Cardiac muscle cell (in vitro differentiated cells and primary cell): Measurements from ENCODE around the gene DDX60. TPM values are rescaled to one million over a fixed set of nuclear protein-coding genes. Genes with fewer than 3 reads are reported as not detected.

ENCODE experiments used
- DNase-seq, 2 donors: peaks; one replicate each; pipeline versions ENCODE4 v3.0.0 to v3.0.0-alpha.2; 2010 to 2017; ENCODE audit warnings: low read depth in 1 of 2, low spot score in 1 of 2
- H3K27ac ChIP-seq: fragments of 200-600 bp; sonication (generic); 2 replicates; pipeline ENCODE4 v1.5.1; 2016
- H3K27me3 ChIP-seq: fragments of 200-600 bp; sonication (generic); 2 replicates; pipeline ENCODE4 v1.6.0; 2016; ENCODE audit warnings: control low read depth
- H3K36me3 ChIP-seq: fragments of 200-600 bp; sonication (generic); 2 replicates; pipeline ENCODE4 v1.5.1; 2016; ENCODE audit warnings: control low read depth
- H3K4me1 ChIP-seq: fragments of 200-600 bp; sonication (generic); 2 replicates; pipeline ENCODE4 v1.8.1; 2017; ENCODE audit warnings: low read depth, mild to moderate bottlenecking, mixed run types
- H3K4me3 ChIP-seq: fragments of 200-600 bp; sonication (generic); 2 replicates; pipeline ENCODE4 v1.5.1; 2016; ENCODE audit warnings: mild to moderate bottlenecking
- H3K9me3 ChIP-seq: fragments of 200-600 bp; sonication (generic); 2 replicates; pipeline ENCODE4 v1.5.1; 2017; ENCODE audit warnings: low read depth, mild to moderate bottlenecking, control low read depth
- CTCF ChIP-seq: IDR thresholded peaks from 2 replicates; pipeline ENCODE4 v1.5.1; 2012; ENCODE audit warnings: low read depth, mild to moderate bottlenecking, low read length
- polyA plus RNA-seq: library from polyadenylated mRNA; unstranded; fragments of >200 nt; fragmentation: Nextera tagmentation; extraction: Ambion mirVana; gene quantifications from 2 replicates; pipeline ENCODE4 v1.2.1, GENCODE V29; 2016
- total RNA-seq: library from RNA; depleted of rRNA; stranded (reverse); fragments of >200 nt; gene quantifications from 2 replicates; pipeline ENCODE4 v1.2.3, GENCODE V29; 2016

DDX60 gene
- total and polyA plus RNA-seq, 2 experiments from 2014 or later = 1.8 to 4.8 TPM

DNA sequence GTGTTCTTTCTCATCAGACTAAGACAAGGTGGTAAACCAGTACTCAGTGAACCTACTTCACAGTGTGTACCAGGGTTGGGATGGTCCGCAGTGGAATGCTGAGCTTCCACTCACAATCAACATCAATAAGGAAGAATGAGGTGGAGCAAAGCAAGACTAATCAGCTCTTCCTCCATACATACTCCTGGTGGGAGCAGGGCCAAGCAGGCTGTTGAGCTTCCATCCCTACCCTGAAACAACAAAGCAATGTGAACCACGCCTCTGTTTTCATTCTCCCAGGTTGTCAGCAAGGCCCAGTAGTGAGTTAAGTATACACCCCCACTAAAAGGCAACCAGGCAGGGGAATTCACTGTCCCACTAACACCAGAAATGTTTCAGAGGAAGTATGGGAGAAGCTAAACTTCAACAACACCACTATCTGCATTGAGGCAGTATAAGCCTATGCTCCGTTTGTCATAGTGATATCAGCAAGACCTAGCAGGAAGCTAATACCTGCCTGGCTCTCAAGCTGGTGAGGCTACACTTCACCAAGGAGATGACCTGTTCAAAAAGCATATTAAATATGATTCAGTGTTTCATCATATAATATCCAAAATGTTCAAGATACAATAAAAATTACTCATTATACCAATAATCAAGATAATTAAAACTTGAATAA lies 109.5 kb downstream of the DDX60 start:
- no peak for TF ChIP-seq CTCF
- Histone ChIP-seq H3K27me3 (no peaks in the 10 kb centered on the region), H3K4me1 (no peaks in the 10 kb centered on the region), H3K9me3 (no peaks in the 10 kb centered on the region), H3K4me3 (no peak overlapping the region), H3K36me3 (no peaks in the 10 kb centered on the region), H3K27ac (no peak overlapping the region)
- no peak for DNase-seq

DNA sequence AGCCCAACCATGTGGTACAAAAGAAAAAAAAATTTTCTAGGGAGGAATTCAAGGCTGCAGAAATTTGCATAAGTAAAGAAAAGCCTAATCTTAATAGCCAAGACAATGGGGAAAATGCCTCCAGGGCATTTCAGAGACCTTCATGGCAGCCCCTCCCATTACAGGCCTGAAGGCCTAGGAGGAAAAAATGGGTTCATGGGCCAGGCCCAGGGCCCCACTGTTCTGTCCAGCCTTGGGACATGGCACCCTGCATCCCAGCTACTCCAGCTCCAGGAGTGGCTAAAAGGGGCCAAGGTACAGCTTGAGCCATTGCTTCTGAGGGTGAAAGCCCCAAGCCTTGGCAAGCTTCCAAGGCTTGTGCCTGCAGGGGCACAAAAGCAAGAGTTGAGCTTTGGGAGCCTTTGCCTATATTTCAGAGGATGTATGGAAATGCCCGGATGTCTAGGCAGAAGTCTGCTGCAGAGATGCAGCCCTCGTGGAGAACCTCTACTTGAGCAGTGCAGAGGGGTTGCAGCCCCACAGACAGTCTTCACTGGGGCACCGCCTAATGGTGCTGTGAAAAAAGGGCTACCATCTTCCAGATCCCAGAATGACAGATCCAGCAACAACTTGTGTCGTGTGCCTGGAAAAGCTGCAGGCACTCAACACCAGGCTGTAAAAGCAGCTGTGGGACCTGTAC lies 115.2 kb downstream of the DDX60 start:
- H3K27me3 ChIP-seq = no peaks in the 10 kb centered on the region
- TF ChIP-seq CTCF = no peak
- no peak for DNase-seq
- no peak overlapping the region for H3K27ac ChIP-seq
- H3K4me3 ChIP-seq = no peak overlapping the region
- H3K4me1 ChIP-seq = no peaks in the 10 kb centered on the region
- H3K9me3 ChIP-seq = no peaks in the 10 kb centered on the region
- H3K36me3 ChIP-seq = no peaks in the 10 kb centered on the region

GRCh38 chr4:168200685-168201084 lies 117.9 kb downstream of the DDX60 start:
- H3K36me3 ChIP-seq = no peaks in the 10 kb centered on the region
- no peaks in the 10 kb centered on the region for H3K27me3 ChIP-seq
- H3K9me3 ChIP-seq = no peaks in the 10 kb centered on the region
- no peaks in the 10 kb centered on the region for H3K4me1 ChIP-seq
- no peak overlapping the region for H3K27ac ChIP-seq
- TF ChIP-seq CTCF = no peak
- no peak for DNase-seq
- H3K4me3 ChIP-seq = no peak overlapping the region

- no peak for TF ChIP-seq CTCF
These were observed 119.1 kb downstream of the DDX60 start for GRCh38 chr4:168199260-168199957.

GRCh38 chr4:168197926-168198325 lies 120.6 kb downstream of the DDX60 start:
- H3K27me3 ChIP-seq = no peaks in the 10 kb centered on the region
- DNase-seq = peak in 1 of 2 donors; percentile 7
- TF ChIP-seq CTCF = no peak
- H3K36me3 ChIP-seq = no peaks in the 10 kb centered on the region
- no peaks in the 10 kb centered on the region for H3K9me3 ChIP-seq
- H3K27ac ChIP-seq = no peak overlapping the region
- no peak overlapping the region for H3K4me3 ChIP-seq
- H3K4me1 ChIP-seq = no peaks in the 10 kb centered on the region

More at GRCh38 chr4:168199260-168199957, 119.1 kb downstream of the DDX60 start:
- Histone ChIP-seq H3K4me3 (no peak overlapping the region), H3K4me1 (no peaks in the 10 kb centered on the region), H3K36me3 (no peaks in the 10 kb centered on the region), H3K27ac (no peak overlapping the region), H3K9me3 (no peaks in the 10 kb centered on the region), H3K27me3 (no peaks in the 10 kb centered on the region)
- DNase-seq = no peak
